Measurements from ENCODE around the gene ZBTB9. TPM values are rescaled to one million over a fixed set of nuclear protein-coding genes. Genes with fewer than 3 reads are reported as not detected.

The ZBTB9 gene
- total RNA-seq, 1 experiment from 2014 or later: 14.2 TPM

GRCh38 chr6:33429750-33430052, 24.7 kb upstream of the ZBTB9 start:
- ChIA-PET POLR2A (no interaction called here), RAD21 (ENCODE audit: low non-redundant PET in 1 of 2, low total read pairs in 2 of 2, uncharacterized antibody in 2 of 2, unreplicated experiment in 2 of 2) (no interaction called here), CTCF (interaction anchor here (1.0 to 1.2 kb wide), 2 partner anchors 10 to 24 kb away, joined by 3 read pairs; partner anchors contain the start of gene ZBTB9)
- no peak overlapping the region for H3K4me3 ChIP-seq (replicated peaks in 1 of 2; ENCODE audit: low read depth in 1 of 2, low read length in 2 of 2)
- H3K4me2 ChIP-seq (ENCODE audit: low read length): no peak overlapping the region
- H3K9me3 ChIP-seq (ENCODE audit: control insufficient read depth in 1 of 2, insufficient read depth in 1 of 2, low read depth in 1 of 2, low read length in 2 of 2): no peaks in the 10 kb centered on the region
- intact Hi-C loops (cut with micrococcal nuclease): loop anchor here (5.0 kb wide), 1 partner anchor 132 kb away; the partner anchor contains the start of gene RGL2
- no peaks in the 10 kb centered on the region for H3K79me2 ChIP-seq (ENCODE audit: insufficient read depth, low read length)
- H3K9ac ChIP-seq (ENCODE audit: low read length): no peak overlapping the region
- H4K20me1 ChIP-seq (ENCODE audit: insufficient read depth): no peaks in the 10 kb centered on the region
- peaks cover 31 to 83% of the 10 kb centered on the region in 2 experiments for H3K4me1 ChIP-seq (ENCODE audit: control insufficient read depth in 1 of 2, insufficient read depth in 2 of 2, low read length in 2 of 2)
- ATAC-seq (no peak), DNase-seq (ENCODE audit: low read depth, low spot score) (no peak)
- H3K9me2 ChIP-seq (ENCODE audit: insufficient read depth): no peaks in the 10 kb centered on the region
- H3K27ac ChIP-seq (ENCODE audit: low read depth, low read length): no peak overlapping the region
- no peak overlapping the region for H2AFZ ChIP-seq (ENCODE audit: low read depth, low read length, poor library complexity, severe bottlenecking)
- no peaks in the 10 kb centered on the region for H3K36me3 ChIP-seq (ENCODE audit: control insufficient read depth in 1 of 2, insufficient read depth in 2 of 2, low read length in 2 of 2)
- TF ChIP-seq EGR1 (IDR thresholded peaks at IDR 0.05; ENCODE audit: low read depth) (no peak), SP1 (IDR thresholded peaks at IDR 0.05; ENCODE audit: low read depth) (no peak), CEBPB (IDR thresholded peaks at IDR 0.05; ENCODE audit: low read depth) (no peak), RAD21 (IDR thresholded peaks at IDR 0.05; ENCODE audit: low read depth) (no peak), JUND (IDR thresholded peaks at IDR 0.05) (no peak), POLR2AphosphoS5 (IDR thresholded peaks at IDR 0.05; ENCODE audit: low read depth, low read length) (no peak), ZNF274 (IDR thresholded peaks at IDR 0.05; ENCODE audit: low read depth, low read length) (no peak), ELF1 (IDR thresholded peaks at IDR 0.05; ENCODE audit: borderline replicate concordance, low read depth) (no peak), POLR2A (IDR thresholded peaks at IDR 0.05; ENCODE audit: borderline replicate concordance, extremely low read depth, insufficient read depth, insufficient read length) (no peak), TCF7L2 (IDR thresholded peaks at IDR 0.05; ENCODE audit: borderline replicate concordance, extremely low read depth, insufficient read depth, insufficient read length) (no peak), EZH2 (IDR thresholded peaks at IDR 0.05) (no peak), ZFX (IDR thresholded peaks at IDR 0.05) (no peak), ZBTB33 (IDR thresholded peaks at IDR 0.05; ENCODE audit: extremely low read depth, insufficient replicate concordance, low read length) (no peak), CBX3 (IDR thresholded peaks at IDR 0.05; ENCODE audit: low read depth) (no peak)
- TF ChIP-seq, protein P1, sequence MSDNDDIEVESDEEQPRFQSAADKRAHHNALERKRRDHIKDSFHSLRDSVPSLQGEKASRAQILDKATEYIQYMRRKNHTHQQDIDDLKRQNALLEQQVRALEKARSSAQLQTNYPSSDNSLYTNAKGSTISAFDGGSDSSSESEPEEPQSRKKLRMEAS (IDR thresholded peaks at IDR 0.05): no peak
- TF ChIP-seq, protein P2, sequence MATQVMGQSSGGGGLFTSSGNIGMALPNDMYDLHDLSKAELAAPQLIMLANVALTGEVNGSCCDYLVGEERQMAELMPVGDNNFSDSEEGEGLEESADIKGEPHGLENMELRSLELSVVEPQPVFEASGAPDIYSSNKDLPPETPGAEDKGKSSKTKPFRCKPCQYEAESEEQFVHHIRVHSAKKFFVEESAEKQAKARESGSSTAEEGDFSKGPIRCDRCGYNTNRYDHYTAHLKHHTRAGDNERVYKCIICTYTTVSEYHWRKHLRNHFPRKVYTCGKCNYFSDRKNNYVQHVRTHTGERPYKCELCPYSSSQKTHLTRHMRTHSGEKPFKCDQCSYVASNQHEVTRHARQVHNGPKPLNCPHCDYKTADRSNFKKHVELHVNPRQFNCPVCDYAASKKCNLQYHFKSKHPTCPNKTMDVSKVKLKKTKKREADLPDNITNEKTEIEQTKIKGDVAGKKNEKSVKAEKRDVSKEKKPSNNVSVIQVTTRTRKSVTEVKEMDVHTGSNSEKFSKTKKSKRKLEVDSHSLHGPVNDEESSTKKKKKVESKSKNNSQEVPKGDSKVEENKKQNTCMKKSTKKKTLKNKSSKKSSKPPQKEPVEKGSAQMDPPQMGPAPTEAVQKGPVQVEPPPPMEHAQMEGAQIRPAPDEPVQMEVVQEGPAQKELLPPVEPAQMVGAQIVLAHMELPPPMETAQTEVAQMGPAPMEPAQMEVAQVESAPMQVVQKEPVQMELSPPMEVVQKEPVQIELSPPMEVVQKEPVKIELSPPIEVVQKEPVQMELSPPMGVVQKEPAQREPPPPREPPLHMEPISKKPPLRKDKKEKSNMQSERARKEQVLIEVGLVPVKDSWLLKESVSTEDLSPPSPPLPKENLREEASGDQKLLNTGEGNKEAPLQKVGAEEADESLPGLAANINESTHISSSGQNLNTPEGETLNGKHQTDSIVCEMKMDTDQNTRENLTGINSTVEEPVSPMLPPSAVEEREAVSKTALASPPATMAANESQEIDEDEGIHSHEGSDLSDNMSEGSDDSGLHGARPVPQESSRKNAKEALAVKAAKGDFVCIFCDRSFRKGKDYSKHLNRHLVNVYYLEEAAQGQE (IDR thresholded peaks at IDR 0.05; ENCODE audit: low read depth): no peak
- TF ChIP-seq, protein P3, sequence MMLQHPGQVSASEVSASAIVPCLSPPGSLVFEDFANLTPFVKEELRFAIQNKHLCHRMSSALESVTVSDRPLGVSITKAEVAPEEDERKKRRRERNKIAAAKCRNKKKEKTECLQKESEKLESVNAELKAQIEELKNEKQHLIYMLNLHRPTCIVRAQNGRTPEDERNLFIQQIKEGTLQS (IDR thresholded peaks at IDR 0.05): no peak
- no peaks in the 10 kb centered on the region for H3K27me3 ChIP-seq (ENCODE audit: insufficient read depth, low read length)
- no TSS peak for BruUV-seq (replicated peaks)

Data from HCT116 (cell line).